CD4-positive, alpha-beta T cell (primary cell): ENCODE data around the gene KLRB1. TPM values are rescaled to one million over a fixed set of nuclear protein-coding genes. Genes with fewer than 3 reads are reported as not detected.
"Not testable (repeated sequence)": the region's sequence is repeated elsewhere in the genome, so short reads cannot be mapped to it uniquely, and the experiment has no call there.

Experiments used
- ATAC-seq: fragments of 200-7000 bp; cut with Tn5 transposase; one replicate; pipeline ENCODE4 v1.10.0; 2022; ENCODE audit warnings: mild to moderate bottlenecking; ENCODE audit not compliant: poor library complexity
- CTCF ChIA-PET: fragments of 350-600 bp; sonication (Branson Sonifier 250); formaldehyde crosslinking; loops from one replicate; lab custom pipeline; 2021; ENCODE audit warnings: antibody characterized with exemption, inconsistent platforms; lab: Charles Lee
- POLR2A ChIA-PET: fragments of 350-600 bp; sonication (Branson Sonifier 250); formaldehyde crosslinking; loops from one replicate; lab custom pipeline; 2021; ENCODE audit warnings: antibody characterized with exemption, inconsistent platforms; lab: Charles Lee
- DNase-seq, 14 experiments: peaks; one replicate each; pipeline ENCODE4 v3.0.0-alpha.2; 2013 to 2020; ENCODE audit warnings: mixed read lengths in 2 of 14
- H3K27ac ChIP-seq, 2 donors: one replicate each; pipeline versions ENCODE4 v1.5.1 to v1.7.0; 2013; ENCODE audit warnings: low read length in 2 of 2, low read depth in 1 of 2, mild to moderate bottlenecking in 1 of 2
- H3K27me3 ChIP-seq, 2 experiments: 1 replicate in 1 of 2; 2 replicates in 1 of 2; pipeline versions ENCODE4 v1.6.1 to v1.7.0; 2013; ENCODE audit warnings: low read length in 2 of 2, control low read depth in 1 of 2, mild to moderate bottlenecking in 1 of 2, moderate library complexity in 1 of 2; ENCODE audit not compliant: insufficient read depth in 2 of 2, control insufficient read depth in 1 of 2
- H3K36me3 ChIP-seq: one replicate; pipeline ENCODE4 v1.6.1; 2013; ENCODE audit warnings: low read length, control low read depth; ENCODE audit not compliant: insufficient read depth
- H3K4me1 ChIP-seq: one replicate; pipeline ENCODE4 v1.6.1; 2013; ENCODE audit warnings: low read length, control low read depth; ENCODE audit not compliant: insufficient read depth
- H3K4me3 ChIP-seq: one replicate; pipeline ENCODE4 v1.5.1; 2013; ENCODE audit warnings: mild to moderate bottlenecking, low read length, moderate library complexity
- H3K9me3 ChIP-seq, 2 experiments: 1 replicate in 1 of 2; 2 replicates in 1 of 2; pipeline versions ENCODE4 v1.6.1 to v1.7.0; 2013; ENCODE audit warnings: low read length in 2 of 2, mild to moderate bottlenecking in 2 of 2, control low read depth in 1 of 2, moderate library complexity in 1 of 2; ENCODE audit not compliant: control insufficient read depth in 1 of 2, insufficient read depth in 1 of 2
- H3K27ac Mint-ChIP-seq: one replicate; pipeline ENCODE4 v1.8.0; 2020; ENCODE audit warnings: mixed read lengths
- H3K27me3 Mint-ChIP-seq: one replicate; pipeline ENCODE4 v1.8.0; 2021; ENCODE audit warnings: mixed read lengths
- H3K36me3 Mint-ChIP-seq: one replicate; pipeline ENCODE4 v1.8.0; 2021; ENCODE audit warnings: low read depth, mixed read lengths
- H3K4me1 Mint-ChIP-seq: one replicate; pipeline ENCODE4 v1.8.0; 2021; ENCODE audit warnings: low read depth, mixed read lengths
- H3K4me3 Mint-ChIP-seq: one replicate; pipeline ENCODE4 v1.8.0; 2020; ENCODE audit warnings: mild to moderate bottlenecking, mixed read lengths
- H3K9me3 Mint-ChIP-seq: one replicate; pipeline ENCODE4 v1.8.0; 2020; ENCODE audit warnings: mixed read lengths
- intact Hi-C, 2 experiments: fragments of 100-400 bp; cut with DNase I in 1 of 2; cut with micrococcal nuclease in 1 of 2; formaldehyde crosslinking; loops; one replicate each; pipeline versions ENCODE4 v1.15.1 to v1.9.0; 2023 to 2025; cut with DNase I, micrococcal nuclease
- total RNA-seq, 174 experiments: library from RNA in 2 of 174; stranded (reverse) in 2 of 174; gene quantifications; one replicate each; pipeline ENCODE4 v1.2.3 and lab custom pipeline; 2021 to 2026
- TF ChIP-seq, protein P1 (sequence below): fragments of 200-600 bp; IDR thresholded peaks from one replicate; pipeline ENCODE4 v1.8.0; 2022; ENCODE audit warnings: antibody characterized with exemption, mild to moderate bottlenecking

KLRB1 gene
- total RNA-seq, 2 experiments from 2014 or later: 54.8 to 56.2 TPM

DNA sequence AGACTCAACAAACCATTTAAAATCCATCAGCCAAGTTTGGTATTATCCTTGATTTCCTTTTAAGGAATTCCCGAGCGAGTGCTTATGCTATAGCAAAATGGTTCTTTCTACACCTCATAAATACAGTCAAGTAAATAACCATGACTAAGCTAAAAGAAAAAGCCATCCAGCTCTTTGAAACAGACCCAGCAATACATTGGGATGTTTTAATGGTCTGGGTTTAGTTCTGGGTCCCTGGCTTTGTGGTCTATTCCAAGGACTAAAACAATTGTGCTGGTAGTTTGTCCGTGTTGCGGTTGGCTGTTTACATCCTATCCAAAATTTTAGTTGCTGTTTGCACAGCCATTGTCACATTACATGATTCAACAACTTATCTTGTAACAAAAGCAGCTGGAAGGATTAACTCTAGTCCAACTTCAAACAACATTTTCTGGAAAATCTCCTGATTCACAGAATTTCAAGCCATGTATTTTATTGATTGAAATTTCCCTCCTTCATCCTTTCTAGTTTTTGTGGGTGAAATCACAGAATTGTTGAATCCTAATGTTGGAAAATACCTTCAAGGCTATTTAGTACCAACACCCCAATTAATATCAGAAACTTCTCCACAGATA, 19.6 kb downstream of the KLRB1 start:
- Histone ChIP-seq H3K9me3 (no peaks in the 10 kb centered on the region), H3K4me3 (no peak overlapping the region), H3K36me3 (no peaks in the 10 kb centered on the region), H3K27me3 (no peaks in the 10 kb centered on the region), H3K4me1 (no peaks in the 10 kb centered on the region), H3K27ac (no peak overlapping the region)
- H3K36me3 Mint-ChIP-seq: no peaks in the 10 kb centered on the region
- ChIA-PET CTCF (no interaction called here), POLR2A (no interaction called here)
- no peak for ATAC-seq
- intact Hi-C loops: loop anchor here in 1 of 2 experiments (5.0 kb wide), 1 partner anchor 116 kb away; no protein-coding TSS in a partner anchor
- no peaks in the 10 kb centered on the region for H3K9me3 Mint-ChIP-seq
- no peaks in the 10 kb centered on the region for H3K27me3 Mint-ChIP-seq
- H3K4me3 Mint-ChIP-seq: no peak overlapping the region
- DNase-seq: no peak
- H3K4me1 Mint-ChIP-seq: no peaks in the 10 kb centered on the region
- TF ChIP-seq, protein P1, sequence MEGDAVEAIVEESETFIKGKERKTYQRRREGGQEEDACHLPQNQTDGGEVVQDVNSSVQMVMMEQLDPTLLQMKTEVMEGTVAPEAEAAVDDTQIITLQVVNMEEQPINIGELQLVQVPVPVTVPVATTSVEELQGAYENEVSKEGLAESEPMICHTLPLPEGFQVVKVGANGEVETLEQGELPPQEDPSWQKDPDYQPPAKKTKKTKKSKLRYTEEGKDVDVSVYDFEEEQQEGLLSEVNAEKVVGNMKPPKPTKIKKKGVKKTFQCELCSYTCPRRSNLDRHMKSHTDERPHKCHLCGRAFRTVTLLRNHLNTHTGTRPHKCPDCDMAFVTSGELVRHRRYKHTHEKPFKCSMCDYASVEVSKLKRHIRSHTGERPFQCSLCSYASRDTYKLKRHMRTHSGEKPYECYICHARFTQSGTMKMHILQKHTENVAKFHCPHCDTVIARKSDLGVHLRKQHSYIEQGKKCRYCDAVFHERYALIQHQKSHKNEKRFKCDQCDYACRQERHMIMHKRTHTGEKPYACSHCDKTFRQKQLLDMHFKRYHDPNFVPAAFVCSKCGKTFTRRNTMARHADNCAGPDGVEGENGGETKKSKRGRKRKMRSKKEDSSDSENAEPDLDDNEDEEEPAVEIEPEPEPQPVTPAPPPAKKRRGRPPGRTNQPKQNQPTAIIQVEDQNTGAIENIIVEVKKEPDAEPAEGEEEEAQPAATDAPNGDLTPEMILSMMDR: no peak
- no peak overlapping the region for H3K27ac Mint-ChIP-seq

DNA sequence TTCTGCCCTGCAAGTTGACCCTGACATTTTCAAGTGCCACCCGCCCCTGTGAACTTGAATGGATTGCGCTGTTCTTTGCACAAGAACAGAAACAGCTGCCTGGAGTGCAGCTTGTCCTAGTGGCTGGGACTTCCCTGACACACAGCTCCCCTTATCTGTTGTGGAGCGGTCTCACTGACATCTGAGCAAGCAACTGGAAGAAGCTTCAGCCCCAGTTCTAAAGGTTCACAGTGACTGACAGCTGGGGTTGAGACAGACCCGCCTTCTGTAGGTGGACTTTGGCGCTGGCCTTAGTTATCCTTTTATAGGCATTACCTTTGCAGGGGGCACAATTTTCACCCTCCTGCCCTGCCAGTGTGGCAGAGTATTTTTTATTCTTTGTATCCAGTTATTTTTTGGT, 30.0 kb downstream of the KLRB1 start:
- H3K4me3 Mint-ChIP-seq, DNase-seq, H3K27me3 Mint-ChIP-seq, H3K27ac Mint-ChIP-seq, H3K4me3 ChIP-seq, CTCF ChIA-PET, H3K9me3 Mint-ChIP-seq, H3K4me1 Mint-ChIP-seq, intact Hi-C loops, POLR2A ChIA-PET, ATAC-seq, H3K36me3 ChIP-seq, H3K9me3 ChIP-seq, H3K27ac ChIP-seq, H3K4me1 ChIP-seq, H3K27me3 ChIP-seq, H3K36me3 Mint-ChIP-seq: not testable (repeated sequence)

DNA sequence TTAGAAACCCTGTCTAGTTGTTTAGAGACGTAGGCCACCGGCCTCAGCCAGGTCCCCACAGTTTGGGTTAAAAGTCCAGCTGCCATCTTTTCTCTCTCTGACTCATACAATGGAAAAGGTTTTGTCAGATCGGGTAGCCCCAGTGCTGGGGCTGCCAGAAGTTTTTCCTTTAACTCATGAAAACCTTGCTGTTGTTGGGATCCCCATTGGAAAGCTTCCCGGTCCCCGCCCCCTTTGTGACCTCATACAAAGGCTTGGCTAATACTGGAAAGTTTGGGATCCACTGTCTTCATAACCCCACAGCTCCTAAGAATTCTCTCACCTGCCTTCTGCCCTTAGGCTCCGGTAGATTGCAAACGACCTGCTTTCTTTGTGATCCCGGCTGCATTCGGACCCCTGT, 40.6 kb downstream of the KLRB1 start:
- H3K27me3 Mint-ChIP-seq, H3K4me3 ChIP-seq, H3K36me3 ChIP-seq, H3K27ac Mint-ChIP-seq, H3K4me1 Mint-ChIP-seq, H3K4me1 ChIP-seq, H3K9me3 Mint-ChIP-seq, H3K36me3 Mint-ChIP-seq, DNase-seq, H3K9me3 ChIP-seq, intact Hi-C loops, ATAC-seq, H3K27ac ChIP-seq, CTCF ChIA-PET, H3K4me3 Mint-ChIP-seq, H3K27me3 ChIP-seq, POLR2A ChIA-PET: not testable (repeated sequence)

DNA sequence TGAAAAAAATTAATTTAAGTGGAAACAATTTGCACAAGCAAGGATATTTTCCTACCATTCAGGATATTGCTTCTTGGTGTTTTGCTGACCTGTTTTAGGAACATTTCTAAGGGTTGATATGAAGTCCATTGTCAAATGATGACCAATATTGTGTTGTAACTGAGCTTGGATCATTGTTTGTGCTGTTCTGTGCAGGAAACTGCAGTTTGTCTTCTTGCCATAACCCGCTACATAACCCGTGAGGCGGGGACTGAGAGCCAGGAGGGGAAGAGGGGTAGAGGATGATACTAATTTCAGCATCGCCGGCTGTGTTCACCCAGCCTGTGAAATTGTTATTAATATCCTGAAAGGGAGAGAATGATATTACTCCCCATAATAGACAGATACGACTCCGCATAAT, 41.6 kb downstream of the KLRB1 start:
- H3K27me3 Mint-ChIP-seq: not testable (repeated sequence)

DNA sequence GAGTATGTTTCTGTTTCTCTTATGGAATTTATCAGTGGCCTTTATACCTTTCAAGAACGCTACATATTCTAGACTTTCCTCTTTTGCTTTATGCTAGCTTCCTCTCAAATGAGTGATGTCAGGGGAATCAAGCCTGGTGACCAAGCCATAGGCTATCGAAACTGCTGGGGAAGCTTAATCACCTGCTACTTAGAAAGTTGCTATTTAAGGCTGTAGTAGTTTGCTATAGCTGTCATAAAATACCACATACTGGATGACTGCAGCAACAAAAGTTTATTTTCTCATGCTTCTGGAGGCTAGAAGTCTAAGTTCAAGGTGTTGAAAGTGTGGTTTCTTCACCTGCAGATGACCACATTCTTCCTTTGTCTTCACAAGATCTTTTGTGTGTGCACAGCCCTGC, 43.3 kb downstream of the KLRB1 start:
- H3K27me3 ChIP-seq, H3K9me3 ChIP-seq, ATAC-seq, POLR2A ChIA-PET, H3K4me1 ChIP-seq, intact Hi-C loops, H3K4me3 ChIP-seq, DNase-seq, H3K4me1 Mint-ChIP-seq, H3K9me3 Mint-ChIP-seq, H3K36me3 ChIP-seq, CTCF ChIA-PET, H3K27me3 Mint-ChIP-seq, H3K27ac Mint-ChIP-seq, H3K36me3 Mint-ChIP-seq, H3K27ac ChIP-seq, H3K4me3 Mint-ChIP-seq: not testable (repeated sequence)

More for the DNA sequence above, 41.6 kb downstream of the KLRB1 start:
- ATAC-seq, H3K27me3 ChIP-seq, H3K9me3 Mint-ChIP-seq, H3K27ac ChIP-seq, H3K27ac Mint-ChIP-seq, H3K36me3 ChIP-seq, POLR2A ChIA-PET, DNase-seq, H3K4me3 Mint-ChIP-seq, H3K9me3 ChIP-seq, H3K4me3 ChIP-seq, H3K36me3 Mint-ChIP-seq, CTCF ChIA-PET, intact Hi-C loops, H3K4me1 Mint-ChIP-seq, H3K4me1 ChIP-seq: not testable (repeated sequence)

DNA sequence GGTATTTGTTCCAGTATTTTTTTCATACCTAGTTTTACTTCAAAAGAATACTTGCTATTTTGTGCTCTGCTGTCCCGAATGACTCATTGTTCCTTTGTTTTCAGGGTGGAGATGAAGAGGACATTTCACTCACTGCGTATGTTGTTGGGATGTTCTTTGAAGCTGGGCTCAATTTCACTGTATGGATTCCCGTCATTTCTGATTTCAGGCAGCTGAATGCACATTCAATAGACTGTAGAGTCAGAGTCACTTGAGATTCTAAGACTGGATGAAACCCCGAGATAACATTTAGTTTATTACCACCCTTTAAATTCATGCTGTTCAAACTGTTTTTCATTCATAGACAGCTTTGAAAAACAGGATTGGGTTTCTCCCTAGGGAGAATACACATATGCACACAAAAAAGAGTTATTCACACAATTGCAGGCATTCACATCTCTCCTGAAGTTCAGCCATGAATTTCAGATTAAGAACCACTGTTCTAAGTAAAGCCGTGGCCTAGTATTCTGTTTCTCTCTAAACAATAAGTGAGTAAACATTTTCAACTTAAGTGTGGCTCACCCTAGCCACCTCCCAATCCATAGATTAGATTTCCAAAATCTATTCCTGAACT, 44.8 kb downstream of the KLRB1 start:
- CTCF ChIA-PET, H3K4me3 ChIP-seq, H3K9me3 ChIP-seq, ATAC-seq, POLR2A ChIA-PET, H3K36me3 ChIP-seq, H3K4me1 Mint-ChIP-seq, H3K27ac Mint-ChIP-seq, H3K27me3 ChIP-seq, DNase-seq, H3K36me3 Mint-ChIP-seq, H3K9me3 Mint-ChIP-seq, H3K27ac ChIP-seq, H3K27me3 Mint-ChIP-seq, H3K4me3 Mint-ChIP-seq, intact Hi-C loops, H3K4me1 ChIP-seq: not testable (repeated sequence)
